PC-9 (cell line): Measurements from ENCODE around the gene PTK6. TPM values are rescaled to one million over a fixed set of nuclear protein-coding genes. Genes with fewer than 3 reads are reported as not detected.

ENCODE experiments used
- BruUV-seq: library from RNA; stranded (reverse); fragments of 400-500 nt; replicated peaks from 2 replicates; lab custom pipeline; 2021; lab: Mats Ljungman, UMichigan
- CTCF ChIA-PET: fragments of 300-600 bp; sonication (Branson Sonifier 250); formaldehyde crosslinking; loops from one replicate; lab custom pipeline; 2022; ENCODE audit warnings: antibody characterized with exemption; lab: Charles Lee
- POLR2A ChIA-PET: fragments of 300-600 bp; sonication (Branson Sonifier 250); formaldehyde crosslinking; loops from one replicate; lab custom pipeline; 2022; ENCODE audit warnings: antibody characterized with exemption; ENCODE audit not compliant: unreplicated experiment; lab: Charles Lee
- DNase-seq, 2 experiments: peaks; one replicate each; pipeline versions ENCODE4 v3.0.0 to v3.0.0-alpha.2; 2015 to 2022; ENCODE audit warnings: mixed read lengths in 1 of 2
- H2AFZ ChIP-seq: fragments of 200-600 bp; sonication (generic); 2 replicates; pipeline ENCODE4 v1.8.1; 2017; ENCODE audit warnings: antibody characterized with exemption
- H3F3A ChIP-seq: fragments of 200-600 bp; sonication (generic); 2 replicates; pipeline ENCODE4 v1.8.1; 2017; ENCODE audit warnings: antibody characterized with exemption, mild to moderate bottlenecking, low read depth; ENCODE audit not compliant: insufficient read depth
- H3K27ac ChIP-seq: fragments of 200-600 bp; sonication (generic); 2 replicates; pipeline ENCODE4 v1.6.1; 2016; ENCODE audit warnings: mixed run types
- H3K27me3 ChIP-seq: fragments of 200-600 bp; sonication (generic); 2 replicates; pipeline ENCODE4 v1.6.1; 2016; ENCODE audit warnings: low read depth, mixed run types; ENCODE audit not compliant: insufficient read depth
- H3K36me3 ChIP-seq: fragments of 200-600 bp; sonication (generic); 2 replicates; pipeline ENCODE4 v1.6.1; 2016; ENCODE audit warnings: low read depth, mixed run types
- H3K4me1 ChIP-seq: fragments of 200-600 bp; sonication (generic); replicated peaks from 2 replicates; pipeline ENCODE4 v1.6.1; 2016; ENCODE audit warnings: mixed run types; ENCODE audit not compliant: insufficient read depth
- H3K4me2 ChIP-seq: fragments of 200-600 bp; sonication (generic); 2 replicates; pipeline ENCODE4 v1.6.1; 2017; ENCODE audit warnings: mixed run types
- H3K4me3 ChIP-seq: fragments of 200-600 bp; sonication (generic); 2 replicates; pipeline ENCODE4 v1.6.1; 2016; ENCODE audit warnings: mixed run types
- H3K79me2 ChIP-seq: fragments of 200-600 bp; sonication (generic); 2 replicates; pipeline ENCODE4 v1.6.1; 2017; ENCODE audit warnings: low read depth, mixed run types
- H3K9me2 ChIP-seq: fragments of 200-600 bp; sonication (generic); 2 replicates; pipeline ENCODE4 v1.8.1; 2017; ENCODE audit warnings: mild to moderate bottlenecking; ENCODE audit not compliant: insufficient read depth
- H3K9me3 ChIP-seq: fragments of 200-600 bp; sonication (generic); 2 replicates; pipeline ENCODE4 v1.8.1; 2016; ENCODE audit warnings: low read depth; ENCODE audit not compliant: insufficient read depth
- H4K20me1 ChIP-seq: fragments of 200-600 bp; sonication (generic); 2 replicates; pipeline ENCODE4 v1.8.1; 2017; ENCODE audit not compliant: insufficient read depth
- EZH2 ChIP-seq: fragments of 200-600 bp; sonication (generic); IDR thresholded peaks from 2 replicates; pipeline ENCODE4 v1.8.0; 2017; ENCODE audit warnings: antibody characterized with exemption, low read depth
- intact Hi-C: fragments of 100-400 bp; cut with micrococcal nuclease; formaldehyde crosslinking; loops from one replicate; pipeline ENCODE4 v1.10.0; 2022; ENCODE audit not compliant: unreplicated experiment
- total RNA-seq: library from RNA; stranded (reverse); gene quantifications from 2 replicates; pipeline ENCODE4 v1.2.3, GENCODE V29; 2021
- TF ChIP-seq, protein P1 (sequence below): fragments of 200-600 bp; sonication (generic); conservative IDR thresholded peaks from 2 replicates; pipeline ENCODE4 v1.6.1; 2017; ENCODE audit warnings: mixed run types, antibody characterized with exemption, mild to moderate bottlenecking, moderate library complexity

The PTK6 gene
- total RNA-seq, 1 experiment from 2014 or later = 12.9 TPM

- Histone ChIP-seq H3K4me2 (no peak overlapping the region), H2AFZ (no peak overlapping the region)
Measured at GRCh38 chr20:63582382-63583063, 45.3 kb upstream of the PTK6 start.

DNA sequence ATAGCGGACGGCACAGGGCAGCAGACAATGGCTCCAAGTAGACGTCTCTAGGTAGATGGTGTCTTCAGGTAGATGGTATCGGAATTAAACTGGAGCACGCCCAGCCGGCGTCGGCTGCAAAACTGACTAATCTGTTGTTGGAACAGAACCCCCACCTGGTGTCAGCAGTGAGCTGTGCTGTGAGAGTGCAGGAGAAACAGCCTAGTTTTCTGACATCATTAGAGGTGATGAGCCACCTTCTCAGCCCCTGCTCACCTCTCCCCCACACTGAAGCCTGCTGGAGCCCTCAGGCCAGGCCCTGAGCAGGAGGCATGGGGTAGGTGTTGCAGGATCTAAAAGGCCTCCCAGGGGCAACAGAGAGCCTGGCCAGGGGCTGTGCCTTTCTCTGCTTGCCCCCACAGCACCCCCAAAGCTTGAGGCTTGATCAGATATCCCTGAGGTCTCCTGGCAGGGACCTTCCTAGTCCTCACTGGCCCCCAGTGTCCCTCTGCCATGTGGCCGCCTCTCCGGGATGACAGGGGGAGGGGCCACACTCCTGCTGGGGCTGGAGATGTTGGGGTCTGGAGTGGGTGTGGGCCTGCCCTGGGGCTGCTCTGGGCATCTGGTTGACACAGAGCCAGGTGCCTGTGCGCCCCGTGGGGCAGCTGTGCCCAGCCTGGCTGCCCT lies 43.8 kb upstream of the PTK6 start:
- Histone ChIP-seq H3K36me3 (no peaks in the 10 kb centered on the region), H3K9me2 (no peaks in the 10 kb centered on the region), H3K79me2 (no peaks in the 10 kb centered on the region), H3F3A (peaks cover 11% of the 10 kb centered on the region), H3K4me1 (peaks cover 7% of the 10 kb centered on the region), H3K27me3 (no peaks in the 10 kb centered on the region), H3K27ac (no peak overlapping the region), H2AFZ (no peak overlapping the region), H4K20me1 (no peaks in the 10 kb centered on the region), H3K4me2 (peak overlapping the region; percentile 22; the same call in 1 of the 2 replicates), H3K4me3 (no peak overlapping the region), H3K9me3 (no peaks in the 10 kb centered on the region)
- TF ChIP-seq EZH2 = no peak
- TF ChIP-seq, protein P1, sequence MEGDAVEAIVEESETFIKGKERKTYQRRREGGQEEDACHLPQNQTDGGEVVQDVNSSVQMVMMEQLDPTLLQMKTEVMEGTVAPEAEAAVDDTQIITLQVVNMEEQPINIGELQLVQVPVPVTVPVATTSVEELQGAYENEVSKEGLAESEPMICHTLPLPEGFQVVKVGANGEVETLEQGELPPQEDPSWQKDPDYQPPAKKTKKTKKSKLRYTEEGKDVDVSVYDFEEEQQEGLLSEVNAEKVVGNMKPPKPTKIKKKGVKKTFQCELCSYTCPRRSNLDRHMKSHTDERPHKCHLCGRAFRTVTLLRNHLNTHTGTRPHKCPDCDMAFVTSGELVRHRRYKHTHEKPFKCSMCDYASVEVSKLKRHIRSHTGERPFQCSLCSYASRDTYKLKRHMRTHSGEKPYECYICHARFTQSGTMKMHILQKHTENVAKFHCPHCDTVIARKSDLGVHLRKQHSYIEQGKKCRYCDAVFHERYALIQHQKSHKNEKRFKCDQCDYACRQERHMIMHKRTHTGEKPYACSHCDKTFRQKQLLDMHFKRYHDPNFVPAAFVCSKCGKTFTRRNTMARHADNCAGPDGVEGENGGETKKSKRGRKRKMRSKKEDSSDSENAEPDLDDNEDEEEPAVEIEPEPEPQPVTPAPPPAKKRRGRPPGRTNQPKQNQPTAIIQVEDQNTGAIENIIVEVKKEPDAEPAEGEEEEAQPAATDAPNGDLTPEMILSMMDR = peak; percentile 73
- BruUV-seq = no TSS peak
- intact Hi-C loops = loop anchor here (1.0 to 10.0 kb wide), 4 partner anchors 42 to 394 kb away; partner anchors contain the start of gene TPD52L2
- POLR2A ChIA-PET = interaction anchor here (0.5 kb wide), 1 partner anchor 46 kb away, joined by 3 read pairs; the partner anchor contains the start of gene GMEB2
- DNase-seq = peak; percentile 71 to 75
- CTCF ChIA-PET = interaction anchor here (0.6 to 0.8 kb wide), 2 partner anchors 43 to 103 kb away, joined by 3 to 4 read pairs; partner anchors contain the start of gene PTK6

More at GRCh38 chr20:63582382-63583063, 45.3 kb upstream of the PTK6 start:
- H3F3A ChIP-seq = no peaks in the 10 kb centered on the region
- no peaks in the 10 kb centered on the region for H3K9me2 ChIP-seq
- TF ChIP-seq, protein P1 = no peak
- TF ChIP-seq EZH2 = no peak
- CTCF ChIA-PET = interaction anchor here (0.6 kb wide), 1 partner anchor 50 kb away, joined by 8 read pairs; no protein-coding TSS in a partner anchor
- H3K9me3 ChIP-seq = no peaks in the 10 kb centered on the region
- no TSS peak for BruUV-seq
- H4K20me1 ChIP-seq = no peaks in the 10 kb centered on the region
- no peaks in the 10 kb centered on the region for H3K36me3 ChIP-seq
- peaks cover 7% of the 10 kb centered on the region for H3K4me1 ChIP-seq
- intact Hi-C loops = loop anchor here (10.0 kb wide), 1 partner anchor 102 kb away; no protein-coding TSS in a partner anchor
- no peaks in the 10 kb centered on the region for H3K27me3 ChIP-seq
- no peak overlapping the region for H3K27ac ChIP-seq
- DNase-seq = no peak
- no peaks in the 10 kb centered on the region for H3K79me2 ChIP-seq
- no peak overlapping the region for H3K4me3 ChIP-seq
- POLR2A ChIA-PET = no interaction called here

DNA sequence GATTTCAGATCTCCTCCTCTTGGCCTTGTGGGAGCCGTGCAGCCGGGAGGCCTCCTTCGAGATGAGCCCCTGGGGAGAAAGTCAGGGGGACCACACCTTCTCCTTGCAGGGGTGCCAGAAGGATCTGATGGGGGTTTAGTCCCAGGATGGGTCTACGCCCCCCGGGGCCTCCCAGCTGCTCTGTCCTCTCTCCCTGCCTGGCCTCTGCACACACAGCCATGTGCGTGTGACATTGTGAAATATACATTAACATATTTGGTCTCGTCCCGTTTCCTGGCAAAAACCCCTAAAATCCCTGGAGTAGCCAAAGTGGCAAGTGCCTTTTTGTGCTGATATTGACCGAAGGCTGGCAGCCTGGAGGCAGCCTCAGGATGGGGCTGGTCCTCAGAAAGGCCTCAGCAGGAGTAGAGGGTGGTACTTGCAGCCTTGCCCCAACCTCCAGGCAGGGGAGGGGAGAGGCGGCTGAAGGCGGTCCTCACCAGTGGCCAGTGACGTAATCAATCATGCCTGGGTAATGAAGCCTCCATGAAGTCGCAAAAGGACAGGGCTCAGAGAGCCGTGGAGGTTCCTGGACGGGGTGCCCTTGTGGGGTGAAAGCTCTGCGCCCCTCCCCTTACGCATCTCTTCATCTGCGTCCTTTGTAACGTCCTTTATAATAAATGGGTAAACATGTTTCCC lies 42.0 kb upstream of the PTK6 start:
- intact Hi-C loops = no loop called here
- BruUV-seq = no TSS peak
- POLR2A ChIA-PET = no interaction called here

More for the DNA sequence above, 42.0 kb upstream of the PTK6 start:
- H2AFZ ChIP-seq = no peak overlapping the region
- no peaks in the 10 kb centered on the region for H3K9me3 ChIP-seq
- no peaks in the 10 kb centered on the region for H3K27me3 ChIP-seq
- H3F3A ChIP-seq = peaks cover 25% of the 10 kb centered on the region
- DNase-seq = no peak
- no peaks in the 10 kb centered on the region for H4K20me1 ChIP-seq
- H3K9me2 ChIP-seq = no peaks in the 10 kb centered on the region
- no peak for TF ChIP-seq EZH2
- TF ChIP-seq, protein P1 = no peak
- H3K79me2 ChIP-seq = no peaks in the 10 kb centered on the region
- no peak overlapping the region for H3K27ac ChIP-seq
- no peaks in the 10 kb centered on the region for H3K36me3 ChIP-seq
- no peak overlapping the region for H3K4me3 ChIP-seq
- H3K4me1 ChIP-seq = peaks cover 11% of the 10 kb centered on the region
- H3K4me2 ChIP-seq = no peak overlapping the region
- CTCF ChIA-PET = interaction anchor here (0.7 kb wide), 1 partner anchor 40 kb away, joined by 4 read pairs; no protein-coding TSS in a partner anchor
